ENCODE measurements around the gene CNNM2. TPM values are rescaled to one million over a fixed set of nuclear protein-coding genes. Genes with fewer than 3 reads are reported as not detected.

CNNM2 gene
- total and polyA plus RNA-seq, 8 donors: 2.0 to 8.9 (median 5.9) TPM

DNA sequence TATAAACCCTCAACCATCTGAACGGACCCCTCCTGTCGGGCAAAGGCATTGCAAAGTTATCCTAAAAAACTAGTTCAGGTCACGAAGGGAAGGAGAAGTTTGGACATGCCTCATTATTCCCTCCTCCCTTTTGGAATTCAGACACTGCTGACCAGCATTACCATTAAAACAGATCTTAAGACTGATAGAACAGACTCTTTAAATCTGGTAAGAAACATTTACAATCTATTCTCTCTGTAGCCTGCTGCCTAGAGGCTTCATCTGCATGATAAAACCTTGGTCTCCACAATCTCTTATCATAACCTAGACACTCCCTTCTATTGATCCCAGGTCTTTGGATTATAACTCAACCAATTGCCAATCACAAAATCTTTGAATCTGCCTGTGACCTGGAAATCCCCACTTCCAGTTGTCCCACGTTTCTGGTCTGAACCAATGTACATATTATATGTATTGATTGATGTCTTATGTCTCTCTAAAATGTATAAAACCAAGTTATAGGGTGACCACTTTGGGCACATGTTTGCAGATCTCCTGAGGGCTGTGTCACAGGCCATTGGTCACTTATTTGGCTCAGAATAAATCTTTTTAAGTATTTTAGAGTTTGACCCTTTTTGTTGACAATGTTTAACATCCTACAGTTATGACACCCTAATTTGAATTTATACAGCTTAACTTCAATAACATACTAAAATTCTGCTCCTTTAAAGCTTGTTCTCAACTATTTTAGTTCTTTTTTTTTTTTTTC is 23.5 kb upstream of the CNNM2 start:
- DNase-seq (no peak), ATAC-seq (no peak), FAIRE-seq (no peak)
- no peak overlapping the region for H3K27ac ChIP-seq
- 82 to 83% methylated on average over 4 of the region's 4 CpGs for WGBS, 2 donors
- no peaks in the 10 kb centered on the region for H3K27me3 ChIP-seq
- H3K4me1 ChIP-seq: no peaks in the 10 kb centered on the region
- no peaks in the 10 kb centered on the region for H3K9me3 ChIP-seq
- H3K4me3 ChIP-seq: no peak overlapping the region
- intact Hi-C loops (cut with DNase I): no loop called here
- TF ChIP-seq, protein P1, sequence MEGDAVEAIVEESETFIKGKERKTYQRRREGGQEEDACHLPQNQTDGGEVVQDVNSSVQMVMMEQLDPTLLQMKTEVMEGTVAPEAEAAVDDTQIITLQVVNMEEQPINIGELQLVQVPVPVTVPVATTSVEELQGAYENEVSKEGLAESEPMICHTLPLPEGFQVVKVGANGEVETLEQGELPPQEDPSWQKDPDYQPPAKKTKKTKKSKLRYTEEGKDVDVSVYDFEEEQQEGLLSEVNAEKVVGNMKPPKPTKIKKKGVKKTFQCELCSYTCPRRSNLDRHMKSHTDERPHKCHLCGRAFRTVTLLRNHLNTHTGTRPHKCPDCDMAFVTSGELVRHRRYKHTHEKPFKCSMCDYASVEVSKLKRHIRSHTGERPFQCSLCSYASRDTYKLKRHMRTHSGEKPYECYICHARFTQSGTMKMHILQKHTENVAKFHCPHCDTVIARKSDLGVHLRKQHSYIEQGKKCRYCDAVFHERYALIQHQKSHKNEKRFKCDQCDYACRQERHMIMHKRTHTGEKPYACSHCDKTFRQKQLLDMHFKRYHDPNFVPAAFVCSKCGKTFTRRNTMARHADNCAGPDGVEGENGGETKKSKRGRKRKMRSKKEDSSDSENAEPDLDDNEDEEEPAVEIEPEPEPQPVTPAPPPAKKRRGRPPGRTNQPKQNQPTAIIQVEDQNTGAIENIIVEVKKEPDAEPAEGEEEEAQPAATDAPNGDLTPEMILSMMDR (IDR thresholded peaks at IDR 0.05): no peak
- no peaks in the 10 kb centered on the region for H3K36me3 ChIP-seq

DNA sequence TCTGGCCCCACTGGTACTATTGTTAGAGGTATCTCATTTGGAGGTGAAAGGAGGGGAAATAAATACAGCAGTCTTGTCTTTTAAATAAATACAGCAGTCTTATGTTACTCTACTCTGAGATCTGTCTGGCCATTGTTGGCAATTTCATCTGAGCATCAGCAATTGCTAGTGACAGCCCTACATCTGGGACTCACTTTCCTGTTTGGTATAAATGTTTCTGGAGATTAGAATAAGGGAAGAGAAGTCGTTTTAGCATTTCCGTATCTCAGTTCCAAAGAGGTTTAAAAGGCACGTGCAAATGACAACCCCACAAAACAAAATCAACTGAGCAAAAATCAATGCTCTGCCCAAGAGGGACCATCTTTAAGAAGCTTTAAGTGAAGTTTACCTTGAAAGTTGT is 18.1 kb upstream of the CNNM2 start:
- ATAC-seq: no peak

DNA sequence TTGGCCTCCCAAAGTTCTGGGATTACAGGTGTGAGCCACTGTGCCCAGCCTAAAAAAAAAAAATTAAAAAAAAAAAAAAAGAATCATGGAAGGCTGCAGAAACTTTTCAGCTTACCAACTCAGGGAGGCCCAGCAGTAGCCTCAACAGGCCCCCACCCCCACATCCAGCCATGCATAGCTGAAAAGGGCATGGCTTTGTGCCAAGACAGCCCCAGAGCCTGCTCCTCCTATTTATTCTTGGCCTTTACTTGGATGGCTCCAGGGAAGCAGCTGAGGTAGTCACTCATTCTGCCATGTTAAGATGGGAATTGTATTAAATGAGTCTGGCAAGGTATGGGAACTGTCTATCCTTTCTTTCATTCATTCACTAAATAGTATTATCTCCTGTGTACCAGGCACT is 13.7 kb upstream of the CNNM2 start:
- Histone ChIP-seq H3K36me3 (no peaks in the 10 kb centered on the region), H3K9me3 (no peaks in the 10 kb centered on the region), H3K27me3 (no peaks in the 10 kb centered on the region), H3K4me1 (no peaks in the 10 kb centered on the region), H3K27ac (no peak overlapping the region), H3K4me3 (no peak overlapping the region)
- ATAC-seq: no peak
- FAIRE-seq: no peak
- DNase-seq: no peak
- intact Hi-C loops (cut with DNase I): loop anchor here in 2 of 3 donors (5.0 to 10.0 kb wide), 2 partner anchors 72 to 170 kb away; no protein-coding TSS in a partner anchor
- TF ChIP-seq, protein P1 (IDR thresholded peaks at IDR 0.05): no peak

More for the DNA sequence above, 18.1 kb upstream of the CNNM2 start:
- Histone ChIP-seq H3K4me3 (no peak overlapping the region), H3K9me3 (no peaks in the 10 kb centered on the region), H3K4me1 (no peaks in the 10 kb centered on the region), H3K27ac (no peak overlapping the region), H3K27me3 (no peaks in the 10 kb centered on the region), H3K36me3 (no peaks in the 10 kb centered on the region)
- DNase-seq (no peak), FAIRE-seq (no peak)
- 68 to 77% methylated on average over 3 of the region's 3 CpGs for WGBS, 2 donors
- intact Hi-C loops (cut with DNase I): loop anchor here in 2 of 3 donors (5.0 to 10.0 kb wide), 2 partner anchors 68 to 165 kb away; no protein-coding TSS in a partner anchor
- TF ChIP-seq, protein P1 (IDR thresholded peaks at IDR 0.05): no peak

DNA sequence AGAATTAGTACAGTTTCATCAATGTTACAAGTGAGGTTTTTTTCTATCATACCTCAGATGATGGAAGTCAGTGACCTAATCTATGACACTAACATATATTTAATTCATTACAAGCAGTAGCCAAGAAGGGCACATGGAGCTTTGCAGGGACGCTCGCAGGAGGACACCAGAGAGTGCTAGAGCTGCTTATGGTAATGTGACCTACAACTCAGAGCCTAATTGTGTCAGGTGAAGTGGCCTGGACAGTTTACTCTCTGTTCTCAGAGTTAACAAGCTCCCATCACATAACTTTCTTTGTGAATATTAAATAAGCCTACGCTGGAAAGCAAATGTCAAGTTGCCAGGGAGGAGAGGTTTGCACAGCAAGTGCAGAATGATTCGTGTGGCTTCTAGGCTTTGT is 11.6 kb upstream of the CNNM2 start:
- H3K9me3 ChIP-seq: no peaks in the 10 kb centered on the region
- H3K4me3 ChIP-seq: no peak overlapping the region
- ATAC-seq (no peak), DNase-seq (no peak), FAIRE-seq (no peak)
- TF ChIP-seq, protein P1 (IDR thresholded peaks at IDR 0.05): no peak
- intact Hi-C loops (cut with DNase I): loop anchor here in 2 of 3 donors (10.0 kb wide), 1 partner anchor 172 kb away; no protein-coding TSS in a partner anchor
- H3K27ac ChIP-seq: no peak overlapping the region
- WGBS, 2 donors: 75 to 76% methylated on average over 4 of the region's 4 CpGs
- no peaks in the 10 kb centered on the region for H3K4me1 ChIP-seq
- H3K27me3 ChIP-seq: no peaks in the 10 kb centered on the region
- no peaks in the 10 kb centered on the region for H3K36me3 ChIP-seq

DNA sequence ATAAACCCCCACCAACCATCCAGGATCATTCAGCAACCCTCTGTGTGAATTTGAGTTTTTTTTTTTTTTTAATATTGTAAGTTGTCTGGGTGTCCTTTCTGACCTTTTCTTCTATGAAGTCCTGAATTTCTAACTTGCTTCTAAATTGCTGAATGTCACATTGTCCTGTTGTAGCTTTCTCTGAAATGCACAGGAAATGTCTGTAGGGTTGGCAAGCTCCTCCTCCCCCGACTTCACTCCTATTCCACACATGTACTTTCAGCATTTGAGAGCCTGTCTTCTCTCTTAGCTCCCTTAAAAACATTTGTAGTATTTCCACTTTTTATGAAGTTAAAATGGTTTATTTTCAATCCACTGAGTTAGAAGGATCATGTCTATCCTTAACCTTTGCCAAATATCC is 3.3 kb upstream of the CNNM2 start:
- H3K27me3 ChIP-seq: no peaks in the 10 kb centered on the region
- TF ChIP-seq, protein P1 (IDR thresholded peaks at IDR 0.05): no peak
- ATAC-seq (no peak), DNase-seq (no peak), FAIRE-seq (no peak)
- no peaks in the 10 kb centered on the region for H3K36me3 ChIP-seq
- 74% methylated on average over 1 of the region's 1 CpG for WGBS, 2 donors
- no peak overlapping the region for H3K4me3 ChIP-seq
- H3K9me3 ChIP-seq: no peaks in the 10 kb centered on the region
- peaks cover 0 to 5% (median 0%) of the 10 kb centered on the region in 3 donors for H3K4me1 ChIP-seq
- H3K27ac ChIP-seq: no peak overlapping the region
- intact Hi-C loops (cut with DNase I): loop anchor here in 2 of 3 donors (5.0 to 10.0 kb wide), 4 partner anchors 153 to 333 kb away; partner anchors contain the start of gene RPEL1 (in 2 of the 2)

Measured in pancreas (tissue), 10 donors.